OCI-LY7 (cell line): ENCODE measurements around the gene SLC7A11. TPM values are rescaled to one million over a fixed set of nuclear protein-coding genes. Genes with fewer than 3 reads are reported as not detected.

Source experiments
- BruUV-seq: library from RNA; stranded (reverse); fragments of 400-500 nt; replicated peaks from 2 replicates; lab custom pipeline; 2021; lab: Mats Ljungman, UMichigan
- CTCF ChIA-PET: fragments of 300-600 bp; sonication (Branson Sonifier 250); formaldehyde crosslinking; loops from one replicate; lab custom pipeline; 2022; ENCODE audit warnings: antibody characterized with exemption; ENCODE audit not compliant: unreplicated experiment; lab: Charles Lee
- POLR2A ChIA-PET: fragments of 300-600 bp; sonication (Branson Sonifier 250); formaldehyde crosslinking; loops from one replicate; lab custom pipeline; 2022; ENCODE audit warnings: antibody characterized with exemption; lab: Charles Lee
- DNase-seq: peaks from one replicate; pipeline ENCODE4 v3.0.0-alpha.2; 2015; ENCODE audit warnings: low spot score
- H2AFZ ChIP-seq: fragments of 200-600 bp; sonication (generic), shearing (Covaris generic); 2 replicates; pipeline ENCODE4 v1.6.1; 2014; ENCODE audit warnings: mild to moderate bottlenecking, antibody characterized with exemption, low read length, moderate library complexity
- H3K27ac ChIP-seq: fragments of 200-600 bp; sonication (generic); 2 replicates; pipeline ENCODE4 v1.5.1; 2014; ENCODE audit warnings: mixed run types, low read depth, mild to moderate bottlenecking, moderate library complexity, low read length, inconsistent platforms; ENCODE audit not compliant: poor library complexity, severe bottlenecking
- H3K36me3 ChIP-seq: fragments of 200-600 bp; sonication (generic); 2 replicates; pipeline ENCODE4 v1.6.1; 2014; ENCODE audit warnings: mild to moderate bottlenecking, antibody characterized with exemption, low read length, moderate library complexity, mixed read lengths; ENCODE audit not compliant: insufficient read depth
- H3K4me1 ChIP-seq: fragments of 200-600 bp; sonication (generic); 2 replicates; pipeline ENCODE4 v1.5.1; 2014; ENCODE audit warnings: mild to moderate bottlenecking, low read length; ENCODE audit not compliant: insufficient read depth, poor library complexity, severe bottlenecking
- H3K4me2 ChIP-seq: fragments of 200-600 bp; sonication (generic); 2 replicates; pipeline ENCODE4 v1.6.1; 2014; ENCODE audit warnings: mild to moderate bottlenecking, low read length
- H3K4me3 ChIP-seq: fragments of 200-600 bp; sonication (generic); 2 replicates; pipeline ENCODE4 v1.5.1; 2014; ENCODE audit warnings: mild to moderate bottlenecking, low read depth, low read length; ENCODE audit not compliant: poor library complexity, severe bottlenecking
- H3K79me2 ChIP-seq: fragments of 200-600 bp; sonication (generic); 2 replicates; pipeline ENCODE4 v1.6.1; 2016; ENCODE audit warnings: low read depth, mild to moderate bottlenecking, low read length, moderate library complexity, mixed read lengths; ENCODE audit not compliant: insufficient read depth
- H3K9me2 ChIP-seq: fragments of 200-600 bp; sonication (generic); 2 replicates; pipeline ENCODE4 v1.6.1; 2016; ENCODE audit warnings: mild to moderate bottlenecking, low read length, mixed read lengths; ENCODE audit not compliant: insufficient read depth
- H3K9me3 ChIP-seq: fragments of 200-600 bp; sonication (generic); 2 replicates; pipeline ENCODE4 v1.6.1; 2014; ENCODE audit warnings: mild to moderate bottlenecking, mixed run types, low read length, mixed read lengths
- H4K20me1 ChIP-seq: fragments of 200-600 bp; sonication (generic); 2 replicates; pipeline ENCODE4 v1.6.1; 2014; ENCODE audit warnings: mild to moderate bottlenecking, antibody characterized with exemption, low read length, moderate library complexity, mixed read lengths; ENCODE audit not compliant: insufficient read depth
- EZH2phosphoT487 ChIP-seq: fragments of 200-600 bp; sonication (generic); IDR thresholded peaks from 2 replicates; pipeline ENCODE4 v1.6.1; 2018; ENCODE audit warnings: low read depth, borderline replicate concordance, mild to moderate bottlenecking, mixed run types, antibody characterized with exemption, low read length, moderate library complexity, mixed read lengths
- intact Hi-C: fragments of 100-400 bp; cut with micrococcal nuclease; formaldehyde crosslinking; loops from one replicate; pipeline ENCODE4 v1.10.0; 2022; ENCODE audit not compliant: unreplicated experiment
- total RNA-seq, 2 experiments: library from RNA; depleted of rRNA in 1 of 2; stranded (reverse); fragments of >200 nt in 1 of 2; shearing (Covaris generic) in 1 of 2; gene quantifications; 2 replicates each; pipeline ENCODE4 v1.2.3, GENCODE V29; 2014 to 2022
- TF ChIP-seq, protein P1 (sequence below): fragments of 200-600 bp; sonication (generic); conservative IDR thresholded peaks from 2 replicates; pipeline ENCODE4 v1.5.1; 2014; ENCODE audit warnings: mild to moderate bottlenecking, antibody characterized with exemption, low read length, moderate library complexity, mixed read lengths

SLC7A11 gene
- total RNA-seq, 2 experiments from 2014 or later, result 5.7 to 16.7 TPM

DNA sequence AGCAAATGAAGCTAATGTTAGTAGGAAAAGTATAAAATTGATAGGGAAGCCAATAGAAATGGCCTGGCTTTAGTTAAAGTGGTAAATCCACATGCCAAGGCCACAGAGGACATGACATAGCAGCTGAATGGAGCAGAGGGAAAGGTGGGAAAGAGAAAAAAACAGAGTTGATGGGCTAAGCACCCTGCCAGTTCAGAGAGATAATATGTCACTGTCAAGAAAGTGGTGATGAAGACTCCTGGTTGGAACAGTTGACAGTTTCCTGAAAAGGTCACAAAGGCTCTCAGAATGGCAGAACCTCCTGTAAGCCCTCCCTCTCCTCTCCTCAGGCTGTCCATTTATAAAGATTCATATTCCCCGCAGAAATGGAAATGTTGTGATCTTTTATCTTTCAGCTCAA is 48.2 kb downstream of the SLC7A11 start:
- ChIA-PET POLR2A (interaction anchor here (1.3 to 1.6 kb wide), 4 partner anchors 11 to 96 kb away, joined by 3 to 5 read pairs (median 3); no protein-coding TSS in a partner anchor), CTCF (no interaction called here)
- no peak for TF ChIP-seq EZH2phosphoT487
- TF ChIP-seq, protein P1, sequence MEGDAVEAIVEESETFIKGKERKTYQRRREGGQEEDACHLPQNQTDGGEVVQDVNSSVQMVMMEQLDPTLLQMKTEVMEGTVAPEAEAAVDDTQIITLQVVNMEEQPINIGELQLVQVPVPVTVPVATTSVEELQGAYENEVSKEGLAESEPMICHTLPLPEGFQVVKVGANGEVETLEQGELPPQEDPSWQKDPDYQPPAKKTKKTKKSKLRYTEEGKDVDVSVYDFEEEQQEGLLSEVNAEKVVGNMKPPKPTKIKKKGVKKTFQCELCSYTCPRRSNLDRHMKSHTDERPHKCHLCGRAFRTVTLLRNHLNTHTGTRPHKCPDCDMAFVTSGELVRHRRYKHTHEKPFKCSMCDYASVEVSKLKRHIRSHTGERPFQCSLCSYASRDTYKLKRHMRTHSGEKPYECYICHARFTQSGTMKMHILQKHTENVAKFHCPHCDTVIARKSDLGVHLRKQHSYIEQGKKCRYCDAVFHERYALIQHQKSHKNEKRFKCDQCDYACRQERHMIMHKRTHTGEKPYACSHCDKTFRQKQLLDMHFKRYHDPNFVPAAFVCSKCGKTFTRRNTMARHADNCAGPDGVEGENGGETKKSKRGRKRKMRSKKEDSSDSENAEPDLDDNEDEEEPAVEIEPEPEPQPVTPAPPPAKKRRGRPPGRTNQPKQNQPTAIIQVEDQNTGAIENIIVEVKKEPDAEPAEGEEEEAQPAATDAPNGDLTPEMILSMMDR, result no peak
- Histone ChIP-seq H2AFZ (no peak overlapping the region), H3K9me3 (no peaks in the 10 kb centered on the region), H3K79me2 (peaks cover 9% of the 10 kb centered on the region; the same call in 1 of the 2 replicates), H3K9me2 (no peaks in the 10 kb centered on the region), H4K20me1 (no peaks in the 10 kb centered on the region), H3K4me1 (peaks cover 37% of the 10 kb centered on the region), H3K4me3 (no peak overlapping the region), H3K27ac (no peak overlapping the region), H3K36me3 (peaks cover 7% of the 10 kb centered on the region), H3K4me2 (no peak overlapping the region)
- no peak for DNase-seq
- intact Hi-C loops, result no loop called here
- no TSS peak for BruUV-seq

DNA sequence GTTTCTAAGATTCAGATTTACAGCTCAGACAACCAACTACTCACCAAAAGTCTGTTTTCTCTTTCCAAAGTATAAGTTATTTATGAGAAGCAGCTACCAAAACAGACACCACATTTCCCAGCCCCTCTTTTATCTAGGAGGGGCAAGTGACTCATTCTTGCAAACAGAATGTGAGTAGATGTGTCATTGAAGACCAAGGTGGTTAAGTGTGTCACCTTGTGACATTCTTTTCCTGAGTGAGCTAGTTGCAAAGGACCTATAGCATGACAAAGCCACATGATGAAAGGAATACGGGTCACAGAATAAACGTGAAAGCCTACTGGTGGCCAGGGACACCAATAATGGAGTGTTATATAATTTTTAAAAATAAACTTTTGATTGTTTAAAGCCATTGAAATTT is 50.0 kb downstream of the SLC7A11 start:
- Histone ChIP-seq H2AFZ (peak overlapping the region; percentile 57), H3K9me2 (no peaks in the 10 kb centered on the region), H3K4me1 (peaks cover 45% of the 10 kb centered on the region), H3K79me2 (peaks cover 9% of the 10 kb centered on the region; the same call in 1 of the 2 replicates), H3K9me3 (no peaks in the 10 kb centered on the region), H3K4me3 (no peak overlapping the region), H3K36me3 (peaks cover 11% of the 10 kb centered on the region), H3K27ac (peak overlapping the region; percentile 93), H3K4me2 (peak overlapping the region; percentile 37; the same call in 1 of the 2 replicates), H4K20me1 (no peaks in the 10 kb centered on the region)
- BruUV-seq, result no TSS peak
- ChIA-PET POLR2A (interaction anchor here (0.6 to 3.9 kb wide), 11 partner anchors 9 to 51 kb away, joined by 3 to 46 read pairs (median 4); partner anchors contain the start of gene SLC7A11), CTCF (interaction anchor here (0.6 kb wide), 1 partner anchor 32 kb away, joined by 3 read pairs; no protein-coding TSS in a partner anchor)
- TF ChIP-seq, protein P1, result no peak
- no peak for TF ChIP-seq EZH2phosphoT487
- intact Hi-C loops, result no loop called here
- DNase-seq, result no peak

DNA sequence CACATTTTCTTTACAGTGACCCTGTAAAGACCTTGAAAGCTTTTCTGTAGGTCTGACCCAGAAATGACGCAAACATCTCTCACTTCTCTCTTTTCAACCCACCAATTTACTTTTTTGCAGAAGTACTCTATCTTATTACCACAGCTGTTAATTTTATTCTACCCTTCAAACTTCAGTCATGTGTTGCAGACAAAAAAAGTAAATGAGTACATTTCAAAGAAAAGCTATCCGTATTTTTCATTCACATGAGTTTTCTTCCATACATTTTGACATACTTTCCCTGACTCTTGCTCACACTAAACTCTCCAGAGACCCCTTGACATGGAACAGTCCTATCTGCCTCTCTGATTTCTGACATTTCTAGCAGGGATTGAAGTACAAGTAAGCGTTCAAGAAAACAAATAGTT is 51.7 kb downstream of the SLC7A11 start:
- intact Hi-C loops, result loop anchor here (1.0 to 2.0 kb wide), 3 partner anchors 32 to 76 kb away; partner anchors contain the start of gene SLC7A11
- no peaks in the 10 kb centered on the region for H3K9me2 ChIP-seq
- peaks cover 11% of the 10 kb centered on the region for H3K36me3 ChIP-seq
- peaks cover 46% of the 10 kb centered on the region for H3K4me1 ChIP-seq
- H3K4me2 ChIP-seq, result peak overlapping the region; percentile 72
- ChIA-PET CTCF (interaction anchor here (0.6 kb wide), 1 partner anchor 53 kb away, joined by 3 read pairs; no protein-coding TSS in a partner anchor), POLR2A (interaction anchor here (0.6 to 3.9 kb wide), 20 partner anchors 10 to 156 kb away, joined by 3 to 46 read pairs (median 3); partner anchors contain the start of gene SLC7A11)
- BruUV-seq, result no TSS peak
- H4K20me1 ChIP-seq, result no peaks in the 10 kb centered on the region
- no peaks in the 10 kb centered on the region for H3K9me3 ChIP-seq
- TF ChIP-seq, protein P1, result no peak
- no peak for TF ChIP-seq EZH2phosphoT487
- H3K4me3 ChIP-seq, result peak overlapping the region; percentile 47
- DNase-seq, result peak; percentile 84
- H3K27ac ChIP-seq, result peak overlapping the region; percentile 93
- H3K79me2 ChIP-seq, result peaks cover 9% of the 10 kb centered on the region; the same call in 1 of the 2 replicates
- H2AFZ ChIP-seq, result peak overlapping the region; percentile 77
